SK-N-SH (cell line): ENCODE measurements around the gene KCNJ18. TPM values are rescaled to one million over a fixed set of nuclear protein-coding genes. Genes with fewer than 3 reads are reported as not detected.
"Not testable (repeated sequence)": the region's sequence is repeated elsewhere in the genome, so short reads cannot be mapped to it uniquely, and the experiment has no call there.

Source experiments
- CTCF ChIA-PET: fragments of 300-600, 350-600 bp; formaldehyde crosslinking; extraction: SDS; loops from one replicate; lab custom pipeline; 2021; lab: Yijun Ruan, JAX
- POLR2A ChIA-PET: fragments of 350-600 bp; sonication (Branson Sonifier 250); formaldehyde crosslinking; extraction: SDS; loops from one replicate; lab custom pipeline; 2020; ENCODE audit warnings: antibody characterized with exemption, inconsistent platforms; lab: Yijun Ruan, JAX
- DNase-seq: peaks from one replicate; pipeline ENCODE4 v3.0.0; 2012
- H2AFZ ChIP-seq: fragments of 200-600 bp; sonication (generic); 2 replicates; pipeline ENCODE4 v1.8.1; 2016; ENCODE audit warnings: antibody characterized with exemption, mild to moderate bottlenecking, low read depth
- H3F3A ChIP-seq: fragments of 200-600 bp; sonication (generic); replicated peaks from 2 replicates; pipeline ENCODE3; 2016; ENCODE audit warnings: antibody characterized with exemption, mild to moderate bottlenecking; ENCODE audit not compliant: insufficient read depth
- H3K27ac ChIP-seq, 2 experiments: fragments of 200-500 bp in 1 of 2; fragments of 200-600 bp in 1 of 2; sonication (Bioruptor generic) in 1 of 2; sonication (generic), shearing (Covaris generic) in 1 of 2; 2 replicates each; pipeline versions ENCODE4 v1.5.1 to v1.6.1; 2014 to 2016; ENCODE audit warnings: low read depth in 2 of 2, inconsistent platforms in 1 of 2, low read length in 1 of 2, mild to moderate bottlenecking in 1 of 2, mixed read lengths in 1 of 2
- H3K27me3 ChIP-seq: fragments of 200-600 bp; sonication (generic), shearing (Covaris generic); 2 replicates; pipeline ENCODE4 v1.6.1; 2016; ENCODE audit warnings: mixed run types; ENCODE audit not compliant: insufficient read depth
- H3K36me3 ChIP-seq, 2 experiments: fragments of 200-500 bp in 1 of 2; fragments of 200-600 bp in 1 of 2; sonication (Bioruptor generic) in 1 of 2; sonication (generic) in 1 of 2; replicated peaks in 1 of 2; 2 replicates each; pipeline versions ENCODE3 to v1.5.1; 2014 to 2016; ENCODE audit warnings: low read length in 1 of 2, mild to moderate bottlenecking in 1 of 2; ENCODE audit not compliant: insufficient read depth in 2 of 2, control insufficient read depth in 1 of 2
- H3K4me1 ChIP-seq, 2 experiments: fragments of 200-500 bp in 1 of 2; fragments of 200-600 bp in 1 of 2; sonication (Bioruptor generic) in 1 of 2; sonication (generic), shearing (Covaris generic) in 1 of 2; 2 replicates each; pipeline versions ENCODE4 v1.5.1 to v1.6.1; 2014 to 2016; ENCODE audit warnings: low read depth in 1 of 2, low read length in 1 of 2, mixed run types in 1 of 2; ENCODE audit not compliant: insufficient read depth in 2 of 2, control insufficient read depth in 1 of 2
- H3K4me2 ChIP-seq: fragments of 200-600 bp; sonication (generic), shearing (Covaris generic); 2 replicates; pipeline ENCODE4 v1.6.1; 2017; ENCODE audit warnings: mixed run types
- H3K4me3 ChIP-seq, 2 experiments: fragments of 200-500 bp in 1 of 2; fragments of 200-600 bp in 1 of 2; sonication (Bioruptor generic) in 1 of 2; sonication (generic), shearing (Covaris generic) in 1 of 2; 2 replicates each; pipeline versions ENCODE4 v1.5.1 to v1.8.1; 2014 to 2016; ENCODE audit warnings: low read depth in 2 of 2, inconsistent platforms in 1 of 2, low read length in 1 of 2, mild to moderate bottlenecking in 1 of 2, mixed read lengths in 1 of 2, moderate library complexity in 1 of 2
- H3K79me2 ChIP-seq: fragments of 200-600 bp; sonication (generic); 2 replicates; pipeline ENCODE4 v1.8.1; 2017; ENCODE audit warnings: mild to moderate bottlenecking; ENCODE audit not compliant: insufficient read depth
- H3K9ac ChIP-seq: fragments of 200-600 bp; sonication (generic); 2 replicates; pipeline ENCODE4 v1.6.1; 2017; ENCODE audit warnings: mixed run types
- H3K9me2 ChIP-seq: fragments of 200-600 bp; sonication (generic); 2 replicates; pipeline ENCODE4 v1.6.1; 2017; ENCODE audit warnings: mixed run types
- H3K9me3 ChIP-seq: fragments of 200-600 bp; sonication (generic); 2 replicates; pipeline ENCODE4 v1.6.1; 2017; ENCODE audit warnings: mixed run types, mild to moderate bottlenecking, moderate library complexity
- H4K20me1 ChIP-seq: fragments of 200-600 bp; sonication (generic); 2 replicates; pipeline ENCODE4 v1.6.1; 2017; ENCODE audit warnings: mild to moderate bottlenecking, mixed run types; ENCODE audit not compliant: insufficient read depth
- REST ChIP-seq: IDR thresholded peaks from 2 replicates; pipeline ENCODE4 v1.6.1; 2012; ENCODE audit warnings: mild to moderate bottlenecking, low read depth, low read length, moderate library complexity
- WGBS: methylation state at CpG from one replicate; pipeline ENCODE4 v1.1.6; 2017; ENCODE audit warnings: low lambda C conversion rate; 5-methylcytosine and 5-hydroxymethylcytosine counted together
- polyA plus RNA-seq, 3 experiments: library from polyadenylated mRNA; depleted of rRNA; stranded (reverse); fragments of >200 nt; gene quantifications; 2 replicates each; pipeline ENCODE4 v1.2.3, GENCODE V29; 2012

The KCNJ18 gene
- polyA plus RNA-seq, 1 of the 3 experiments (the other 2 are of a cell fraction): not detected

GRCh38 chr17:21713020-21713419 lies 20.7 kb downstream of the KCNJ18 start:
- H3K9me3 ChIP-seq, H3K36me3 ChIP-seq, H3K79me2 ChIP-seq, POLR2A ChIA-PET, H3K9ac ChIP-seq, H3K27ac ChIP-seq, H3K4me1 ChIP-seq, H3K27me3 ChIP-seq, DNase-seq, H3K4me3 ChIP-seq, H4K20me1 ChIP-seq, H3K9me2 ChIP-seq, H3K4me2 ChIP-seq, H2AFZ ChIP-seq, CTCF ChIA-PET, H3F3A ChIP-seq: not testable (repeated sequence)
- peak; percentile 64; the same call in 1 of the 2 replicates for TF ChIP-seq REST
- WGBS: 4% methylated on average over 8 of the region's 8 CpGs

GRCh38 chr17:21713631-21714030 lies 21.3 kb downstream of the KCNJ18 start:
- DNase-seq, CTCF ChIA-PET, H4K20me1 ChIP-seq, H3K9ac ChIP-seq, H3K4me3 ChIP-seq, H2AFZ ChIP-seq, H3K9me3 ChIP-seq, H3K36me3 ChIP-seq, POLR2A ChIA-PET, H3K79me2 ChIP-seq, H3K9me2 ChIP-seq, H3K4me1 ChIP-seq, H3F3A ChIP-seq, H3K4me2 ChIP-seq, H3K27ac ChIP-seq, H3K27me3 ChIP-seq: not testable (repeated sequence)
- 0% methylated on average over 1 of the region's 3 CpGs for WGBS

- H3K4me2 ChIP-seq, H3F3A ChIP-seq, H3K79me2 ChIP-seq, POLR2A ChIA-PET, H3K4me3 ChIP-seq, DNase-seq, CTCF ChIA-PET, H2AFZ ChIP-seq, H3K4me1 ChIP-seq, H3K9me2 ChIP-seq, H3K27ac ChIP-seq, H4K20me1 ChIP-seq, H3K9ac ChIP-seq, H3K36me3 ChIP-seq, H3K9me3 ChIP-seq: not testable (repeated sequence)
- 5% methylated on average over 3 of the region's 3 CpGs for WGBS
- H3K27me3 ChIP-seq: peaks cover 13% of the 10 kb centered on the region
Observed at GRCh38 chr17:21714676-21715075, 22.4 kb downstream of the KCNJ18 start.

GRCh38 chr17:21715877-21716276 lies 23.6 kb downstream of the KCNJ18 start:
- H3K27ac ChIP-seq, H3K4me3 ChIP-seq, H3K9me2 ChIP-seq, H3K36me3 ChIP-seq, POLR2A ChIA-PET, H4K20me1 ChIP-seq, DNase-seq, H3K9ac ChIP-seq, CTCF ChIA-PET, H3K79me2 ChIP-seq, H3K4me1 ChIP-seq, H2AFZ ChIP-seq, H3F3A ChIP-seq, H3K9me3 ChIP-seq, H3K4me2 ChIP-seq: not testable (repeated sequence)
- WGBS: 26% methylated on average over 3 of the region's 3 CpGs
- H3K27me3 ChIP-seq: peaks cover 25% of the 10 kb centered on the region

GRCh38 chr17:21718971-21719370 lies 26.6 kb downstream of the KCNJ18 start:
- H3K4me1 ChIP-seq: not testable (repeated sequence)

More at GRCh38 chr17:21718971-21719370, 26.6 kb downstream of the KCNJ18 start:
- H3K79me2 ChIP-seq, H3K4me3 ChIP-seq, H3K27ac ChIP-seq, POLR2A ChIA-PET, H3K9me3 ChIP-seq, H3F3A ChIP-seq, H3K9me2 ChIP-seq, H3K4me2 ChIP-seq, CTCF ChIA-PET, DNase-seq, H3K36me3 ChIP-seq, H3K9ac ChIP-seq, H2AFZ ChIP-seq, H4K20me1 ChIP-seq: not testable (repeated sequence)
- H3K27me3 ChIP-seq: peaks cover 34% of the 10 kb centered on the region; the same call in 1 of the 2 replicates
